H9 (cell line): ENCODE results near the gene CHRND. TPM values are rescaled to one million over a fixed set of nuclear protein-coding genes. Genes with fewer than 3 reads are reported as not detected.

Experiments
- DNase-seq: peaks from one replicate; pipeline ENCODE4 v3.0.0-alpha.2; 2017
- H2AFZ ChIP-seq: one replicate; pipeline ENCODE4 v1.6.1; 2013; ENCODE audit warnings: mild to moderate bottlenecking, low read length, control low read depth, moderate library complexity
- H2AK5ac ChIP-seq: 2 replicates; pipeline ENCODE4 v1.6.1; 2013; ENCODE audit warnings: low read length, control low read depth, mixed read lengths; ENCODE audit not compliant: insufficient read length
- H2BK120ac ChIP-seq: one replicate; pipeline ENCODE4 v1.6.1; 2013; ENCODE audit warnings: low read depth, mild to moderate bottlenecking, low read length, control low read depth, inconsistent platforms; ENCODE audit not compliant: poor library complexity, severe bottlenecking
- H2BK12ac ChIP-seq: 2 replicates; pipeline ENCODE4 v1.6.1; 2013; ENCODE audit warnings: low read length, control low read depth, mixed read lengths, low read depth; ENCODE audit not compliant: insufficient read length
- H2BK15ac ChIP-seq: 2 replicates; pipeline ENCODE4 v1.6.1; 2013; ENCODE audit warnings: low read depth, low read length, control low read depth
- H2BK20ac ChIP-seq: one replicate; pipeline ENCODE4 v1.6.1; 2013; ENCODE audit warnings: low read depth, mild to moderate bottlenecking, low read length, control low read depth, inconsistent platforms; ENCODE audit not compliant: poor library complexity, severe bottlenecking
- H2BK5ac ChIP-seq: 2 replicates; pipeline ENCODE4 v1.6.1; 2013; ENCODE audit warnings: low read length, control low read depth, mixed read lengths; ENCODE audit not compliant: insufficient read length
- H3K14ac ChIP-seq: 2 replicates; pipeline ENCODE4 v1.6.1; 2013; ENCODE audit warnings: low read length, control low read depth; ENCODE audit not compliant: insufficient read depth
- H3K18ac ChIP-seq: 2 replicates; pipeline ENCODE4 v1.6.1; 2013; ENCODE audit warnings: low read depth, mild to moderate bottlenecking, mixed read lengths, low read length, control low read depth; ENCODE audit not compliant: insufficient read length
- H3K23ac ChIP-seq: 2 replicates; pipeline ENCODE4 v1.6.1; 2013; ENCODE audit warnings: low read length, control low read depth, mixed read lengths, low read depth; ENCODE audit not compliant: insufficient read length
- H3K23me2 ChIP-seq: 2 replicates; pipeline ENCODE4 v1.6.1; 2013; ENCODE audit warnings: low read depth, mild to moderate bottlenecking, mixed read lengths, low read length, control low read depth; ENCODE audit not compliant: insufficient read length, poor library complexity, severe bottlenecking
- H3K27ac ChIP-seq: 2 replicates; pipeline ENCODE4 v1.5.1; 2013; ENCODE audit warnings: low read length, control low read depth, mixed read lengths, low read depth; ENCODE audit not compliant: insufficient read length
- H3K27me3 ChIP-seq: 2 replicates; pipeline ENCODE4 v1.6.1; 2013; ENCODE audit warnings: low read length, control low read depth, inconsistent platforms; ENCODE audit not compliant: insufficient read depth
- H3K4ac ChIP-seq: 2 replicates; pipeline ENCODE4 v1.6.1; 2013; ENCODE audit warnings: low read depth, mild to moderate bottlenecking, control low read depth, inconsistent platforms, low read length, moderate library complexity
- H3K4me1 ChIP-seq: 2 replicates; pipeline ENCODE4 v1.6.1; 2013; ENCODE audit warnings: low read length, control low read depth, inconsistent platforms; ENCODE audit not compliant: insufficient read depth
- H3K4me2 ChIP-seq: 2 replicates; pipeline ENCODE4 v1.6.1; 2013; ENCODE audit warnings: low read length, control low read depth, mixed read lengths; ENCODE audit not compliant: insufficient read length, insufficient read depth
- H3K56ac ChIP-seq: 2 replicates; pipeline ENCODE4 v1.6.1; 2013; ENCODE audit warnings: low read depth, mild to moderate bottlenecking, mixed read lengths, low read length, control low read depth; ENCODE audit not compliant: insufficient read length
- H3K79me1 ChIP-seq: 2 replicates; pipeline ENCODE4 v1.6.1; 2013; ENCODE audit warnings: low read depth, mild to moderate bottlenecking, moderate library complexity, low read length, control low read depth, inconsistent platforms; ENCODE audit not compliant: insufficient read depth, poor library complexity, severe bottlenecking
- H3K79me2 ChIP-seq: 2 replicates; pipeline ENCODE4 v1.6.1; 2013; ENCODE audit warnings: low read length, control low read depth, inconsistent platforms; ENCODE audit not compliant: insufficient read depth
- H3K9ac ChIP-seq: 2 replicates; pipeline ENCODE4 v1.6.1; 2013; ENCODE audit warnings: low read length, control low read depth, mixed read lengths; ENCODE audit not compliant: insufficient read length; ENCODE audit errors: extremely low read depth
- H3K9me3 ChIP-seq: one replicate; pipeline ENCODE4 v1.6.1; 2013; ENCODE audit warnings: low read depth, low read length, inconsistent platforms; ENCODE audit not compliant: control insufficient read depth
- H3T11ph ChIP-seq: one replicate; pipeline ENCODE4 v1.6.1; 2013; ENCODE audit warnings: mild to moderate bottlenecking, low read length, control low read depth, inconsistent platforms
- H4K20me1 ChIP-seq: one replicate; pipeline ENCODE4 v1.6.1; 2013; ENCODE audit not compliant: control insufficient read depth, insufficient read length, insufficient read depth
- H4K5ac ChIP-seq: 2 replicates; pipeline ENCODE4 v1.6.1; 2013; ENCODE audit warnings: low read depth, mild to moderate bottlenecking, mixed read lengths, low read length, control low read depth; ENCODE audit not compliant: insufficient read length
- H4K8ac ChIP-seq: replicated peaks from 2 replicates; pipeline ENCODE4 v1.6.1; 2013; ENCODE audit warnings: low read length, control low read depth, mixed read lengths, low read depth; ENCODE audit not compliant: insufficient read length
- H4K91ac ChIP-seq: 2 replicates; pipeline ENCODE4 v1.6.1; 2013; ENCODE audit warnings: low read depth, mild to moderate bottlenecking, moderate library complexity, mixed read lengths, low read length, control low read depth; ENCODE audit not compliant: insufficient read length
- H3K27ac Mint-ChIP-seq, 3 experiments: 2 replicates in 2 of 3; 3 replicates in 1 of 3; pipeline ENCODE4 v1.8.0; 2020 to 2021; ENCODE audit warnings: mixed read lengths in 3 of 3, mild to moderate bottlenecking in 1 of 3, moderate library complexity in 1 of 3
- H3K27me3 Mint-ChIP-seq: 2 replicates; pipeline ENCODE4 v1.8.0; 2021; ENCODE audit warnings: low read depth, mild to moderate bottlenecking, moderate library complexity, mixed read lengths
- H3K36me3 Mint-ChIP-seq, 3 experiments: 2 replicates in 2 of 3; 3 replicates in 1 of 3; pipeline ENCODE4 v1.8.0; 2020 to 2021; ENCODE audit warnings: low read depth in 3 of 3, mixed read lengths in 3 of 3; ENCODE audit not compliant: insufficient read depth in 1 of 3
- H3K4me1 Mint-ChIP-seq, 2 experiments: 2 replicates each; pipeline ENCODE4 v1.8.0; 2020; ENCODE audit warnings: mixed read lengths in 2 of 2
- H3K4me3 Mint-ChIP-seq, 2 experiments: 2 replicates in 1 of 2; 3 replicates in 1 of 2; pipeline ENCODE4 v1.8.0; 2020 to 2021; ENCODE audit warnings: mild to moderate bottlenecking in 2 of 2, mixed read lengths in 2 of 2, moderate library complexity in 1 of 2
- H3K9me3 Mint-ChIP-seq, 2 experiments: 2 replicates in 1 of 2; 3 replicates in 1 of 2; pipeline ENCODE4 v1.8.0; 2020; ENCODE audit warnings: mild to moderate bottlenecking in 2 of 2, mixed read lengths in 2 of 2, moderate library complexity in 1 of 2
- WGBS: extraction: QIAGEN DNeasy Blood & Tissue Kit; methylation state at CpG from one replicate; pipeline ENCODE4 v1.1.7; 2013; ENCODE audit warnings: missing lambda C conversion rate, low lambda C conversion rate, mixed read lengths; ENCODE audit not compliant: insufficient read length; ENCODE audit errors: extremely low coverage; 5-methylcytosine and 5-hydroxymethylcytosine counted together
- total RNA-seq: library from RNA; stranded (reverse); gene quantifications from 2 replicates; pipeline ENCODE4 v1.2.1, GENCODE V29; 2021
- TF ChIP-seq, protein P1 (sequence below): fragments of 200-600 bp; sonication (generic); conservative IDR thresholded peaks from 3 replicates; pipeline ENCODE4 v1.8.0; 2021; ENCODE audit warnings: antibody characterized with exemption, mild to moderate bottlenecking

CHRND gene
- total RNA-seq, 1 experiment from 2014 or later: not detected

DNA sequence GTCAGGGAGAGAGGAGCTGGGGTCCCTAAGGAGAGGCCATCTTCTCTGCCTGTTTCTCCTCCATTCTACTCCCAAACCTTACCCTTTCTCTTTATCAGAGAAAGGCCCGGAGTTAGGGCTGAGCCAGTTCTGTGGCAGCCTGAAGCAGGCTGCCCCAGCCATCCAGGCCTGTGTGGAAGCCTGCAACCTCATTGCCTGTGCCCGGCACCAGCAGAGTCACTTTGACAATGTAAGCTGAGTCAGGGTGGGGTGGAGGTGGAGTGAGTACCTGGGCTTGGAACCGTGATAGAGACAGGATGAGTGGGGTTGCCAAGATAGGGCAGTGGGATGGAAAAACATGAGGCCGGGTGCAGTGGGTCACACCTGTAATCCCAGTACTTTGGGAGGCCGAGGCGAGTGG is 18.7 kb downstream of the CHRND start:
- H3K79me2 ChIP-seq: no peaks in the 10 kb centered on the region
- Mint-ChIP-seq H3K9me3 (peaks cover 13% of the 10 kb centered on the region in 2 experiments), H3K36me3 (peaks cover 32% of the 10 kb centered on the region in 3 experiments), H3K27me3 (peaks cover 2% of the 10 kb centered on the region; the same call in 1 of the 2 replicates), H3K4me3 (no peak overlapping the region; a peak in 1 of 5 replicates), H3K27ac (peak overlapping the region in 1 of 3 experiments; percentile 59; a peak in 1 of 7 replicates), H3K4me1 (peaks cover 4 to 9% of the 10 kb centered on the region in 2 experiments)
- no CpG with 5 or more reads among the region's 6 CpGs for WGBS
- H3K27ac ChIP-seq: no peak overlapping the region
- no peak overlapping the region for H3K23ac ChIP-seq
- H3K4me2 ChIP-seq: no peak overlapping the region
- H4K20me1 ChIP-seq: no peaks in the 10 kb centered on the region
- no peak overlapping the region for H2AK5ac ChIP-seq
- no peaks in the 10 kb centered on the region for H3K9me3 ChIP-seq
- no peak overlapping the region for H3K14ac ChIP-seq
- no peaks in the 10 kb centered on the region for H3K4me1 ChIP-seq
- H2BK5ac ChIP-seq: no peak overlapping the region
- H4K8ac ChIP-seq: no peak overlapping the region
- H3K18ac ChIP-seq: no peak overlapping the region
- H3K56ac ChIP-seq: no peak overlapping the region
- no peak overlapping the region for H4K5ac ChIP-seq
- no peak overlapping the region for H2BK20ac ChIP-seq
- no peak overlapping the region for H2BK12ac ChIP-seq
- no peak for DNase-seq
- H2BK15ac ChIP-seq: no peak overlapping the region
- no peaks in the 10 kb centered on the region for H3K79me1 ChIP-seq
- TF ChIP-seq, protein P1, sequence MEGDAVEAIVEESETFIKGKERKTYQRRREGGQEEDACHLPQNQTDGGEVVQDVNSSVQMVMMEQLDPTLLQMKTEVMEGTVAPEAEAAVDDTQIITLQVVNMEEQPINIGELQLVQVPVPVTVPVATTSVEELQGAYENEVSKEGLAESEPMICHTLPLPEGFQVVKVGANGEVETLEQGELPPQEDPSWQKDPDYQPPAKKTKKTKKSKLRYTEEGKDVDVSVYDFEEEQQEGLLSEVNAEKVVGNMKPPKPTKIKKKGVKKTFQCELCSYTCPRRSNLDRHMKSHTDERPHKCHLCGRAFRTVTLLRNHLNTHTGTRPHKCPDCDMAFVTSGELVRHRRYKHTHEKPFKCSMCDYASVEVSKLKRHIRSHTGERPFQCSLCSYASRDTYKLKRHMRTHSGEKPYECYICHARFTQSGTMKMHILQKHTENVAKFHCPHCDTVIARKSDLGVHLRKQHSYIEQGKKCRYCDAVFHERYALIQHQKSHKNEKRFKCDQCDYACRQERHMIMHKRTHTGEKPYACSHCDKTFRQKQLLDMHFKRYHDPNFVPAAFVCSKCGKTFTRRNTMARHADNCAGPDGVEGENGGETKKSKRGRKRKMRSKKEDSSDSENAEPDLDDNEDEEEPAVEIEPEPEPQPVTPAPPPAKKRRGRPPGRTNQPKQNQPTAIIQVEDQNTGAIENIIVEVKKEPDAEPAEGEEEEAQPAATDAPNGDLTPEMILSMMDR: no peak
- H2BK120ac ChIP-seq: no peak overlapping the region
- H3K23me2 ChIP-seq: no peaks in the 10 kb centered on the region
- no peaks in the 10 kb centered on the region; the same call in 1 of the 2 replicates for H3K27me3 ChIP-seq
- H2AFZ ChIP-seq: no peak overlapping the region
- no peak overlapping the region for H3T11ph ChIP-seq
- H4K91ac ChIP-seq: no peak overlapping the region
- H3K4ac ChIP-seq: no peak overlapping the region
- no peak overlapping the region for H3K9ac ChIP-seq
